Measurements from ENCODE around the gene FOXO3B.
"Not testable (repeated sequence)": the region's sequence is repeated elsewhere in the genome, so short reads cannot be mapped to it uniquely, and the experiment has no call there.

DNA sequence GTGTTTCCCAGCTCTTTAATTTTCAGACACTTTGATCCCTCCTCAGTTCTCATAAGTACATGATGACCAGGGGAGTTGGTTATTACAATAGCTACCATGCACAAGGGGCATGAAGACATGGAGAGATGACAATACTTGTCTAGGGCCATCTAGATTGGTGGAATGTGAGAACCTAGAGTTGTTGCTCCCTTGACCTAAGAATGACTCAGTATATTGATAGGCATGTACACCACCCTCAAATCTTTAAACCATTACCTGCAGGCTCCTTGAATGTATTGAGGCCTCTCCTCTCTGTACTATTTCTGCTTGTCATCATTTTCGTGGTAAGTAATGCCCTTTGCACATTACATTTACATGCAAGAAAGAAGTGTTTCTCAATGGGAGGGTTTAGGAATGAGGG is 41.4 kb upstream of the FOXO3B start:
- not testable (repeated sequence) for TF ChIP-seq EZH2phosphoT487 (IDR thresholded peaks at IDR 0.05; ENCODE audit: low read depth, severe bottlenecking, unreplicated experiment)
- TF ChIP-seq, protein P1, sequence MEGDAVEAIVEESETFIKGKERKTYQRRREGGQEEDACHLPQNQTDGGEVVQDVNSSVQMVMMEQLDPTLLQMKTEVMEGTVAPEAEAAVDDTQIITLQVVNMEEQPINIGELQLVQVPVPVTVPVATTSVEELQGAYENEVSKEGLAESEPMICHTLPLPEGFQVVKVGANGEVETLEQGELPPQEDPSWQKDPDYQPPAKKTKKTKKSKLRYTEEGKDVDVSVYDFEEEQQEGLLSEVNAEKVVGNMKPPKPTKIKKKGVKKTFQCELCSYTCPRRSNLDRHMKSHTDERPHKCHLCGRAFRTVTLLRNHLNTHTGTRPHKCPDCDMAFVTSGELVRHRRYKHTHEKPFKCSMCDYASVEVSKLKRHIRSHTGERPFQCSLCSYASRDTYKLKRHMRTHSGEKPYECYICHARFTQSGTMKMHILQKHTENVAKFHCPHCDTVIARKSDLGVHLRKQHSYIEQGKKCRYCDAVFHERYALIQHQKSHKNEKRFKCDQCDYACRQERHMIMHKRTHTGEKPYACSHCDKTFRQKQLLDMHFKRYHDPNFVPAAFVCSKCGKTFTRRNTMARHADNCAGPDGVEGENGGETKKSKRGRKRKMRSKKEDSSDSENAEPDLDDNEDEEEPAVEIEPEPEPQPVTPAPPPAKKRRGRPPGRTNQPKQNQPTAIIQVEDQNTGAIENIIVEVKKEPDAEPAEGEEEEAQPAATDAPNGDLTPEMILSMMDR (IDR thresholded peaks at IDR 0.05; ENCODE audit: poor library complexity): not testable (repeated sequence)

Data from hepatocyte (in vitro differentiated cells).